Mesodermal cell (in vitro differentiated cells): ENCODE results near the gene SLC22A13.
"Not testable (repeated sequence)": the region's sequence is repeated elsewhere in the genome, so short reads cannot be mapped to it uniquely, and the experiment has no call there.

Experiments
- H3K27ac ChIP-seq: 2 replicates; pipeline ENCODE4 v1.7.0; 2013; ENCODE audit warnings: mild to moderate bottlenecking, low read depth, low read length, moderate library complexity; ENCODE audit not compliant: severe bottlenecking
- H3K36me3 ChIP-seq: 2 replicates; pipeline ENCODE4 v1.7.1; 2013; ENCODE audit warnings: mild to moderate bottlenecking, low read length, moderate library complexity; ENCODE audit not compliant: control insufficient read depth, insufficient read depth
- H3K4me1 ChIP-seq: one replicate; pipeline ENCODE4 v1.7.1; 2013; ENCODE audit warnings: mild to moderate bottlenecking, low read length; ENCODE audit not compliant: insufficient read depth, control insufficient read depth, poor library complexity, severe bottlenecking
- H3K4me3 ChIP-seq: 2 replicates; pipeline ENCODE4 v1.7.0; 2013; ENCODE audit warnings: low read length, control low read depth, mild to moderate bottlenecking; ENCODE audit not compliant: insufficient read depth, poor library complexity, severe bottlenecking; ENCODE audit errors: extremely low read depth
- H3K9me3 ChIP-seq: 2 replicates; pipeline ENCODE4 v1.7.1; 2013; ENCODE audit warnings: mild to moderate bottlenecking, low read length, moderate library complexity; ENCODE audit not compliant: control insufficient read depth
- WGBS, 2 experiments: methylation state at CpG; one replicate each; pipeline ENCODE4 v1.1.5; 2013; ENCODE audit warnings: missing lambda C conversion rate in 2 of 2; ENCODE audit not compliant: insufficient coverage in 2 of 2; 5-methylcytosine and 5-hydroxymethylcytosine counted together

Gene SLC22A13

GRCh38 chr3:38238416-38239008 lies 27.1 kb upstream of the SLC22A13 start:
- WGBS, 2 experiments: no CpG with 5 or more reads among the region's 2 CpGs
- Histone ChIP-seq H3K27ac (no peak overlapping the region), H3K4me1 (no peaks in the 10 kb centered on the region), H3K9me3 (no peaks in the 10 kb centered on the region), H3K36me3 (peaks cover 46% of the 10 kb centered on the region), H3K4me3 (no peak overlapping the region)

GRCh38 chr3:38242812-38243211 lies 22.8 kb upstream of the SLC22A13 start:
- H3K4me1 ChIP-seq, H3K9me3 ChIP-seq, H3K27ac ChIP-seq, H3K4me3 ChIP-seq: not testable (repeated sequence)
- WGBS, 2 experiments: 90 to 95% methylated on average over 2 to 4 of the region's 4 CpGs
- H3K36me3 ChIP-seq: peaks cover 28% of the 10 kb centered on the region

- Histone ChIP-seq H3K4me3 (no peak overlapping the region), H3K36me3 (peaks cover 42% of the 10 kb centered on the region), H3K4me1 (peaks cover 12% of the 10 kb centered on the region), H3K27ac (no peak overlapping the region), H3K9me3 (no peaks in the 10 kb centered on the region)
- 94 to 100% methylated on average over 2 of the region's 4 CpGs for WGBS, 2 experiments
These were observed 19.7 kb upstream of the SLC22A13 start for GRCh38 chr3:38245930-38246329.

GRCh38 chr3:38247366-38248035 lies 18.1 kb upstream of the SLC22A13 start:
- Histone ChIP-seq H3K4me3 (no peak overlapping the region), H3K27ac (peak overlapping the region; percentile 48), H3K36me3 (peaks cover 58% of the 10 kb centered on the region), H3K9me3 (no peaks in the 10 kb centered on the region), H3K4me1 (peaks cover 12% of the 10 kb centered on the region)

- H3K36me3 ChIP-seq: peaks cover 83% of the 10 kb centered on the region
- 100% methylated on average over 2 of the region's 2 CpGs; no CpG with 5 or more reads in 1 of the 2 experiments for WGBS, 2 experiments
These were observed 15.4 kb upstream of the SLC22A13 start for GRCh38 chr3:38250198-38250597.

GRCh38 chr3:38251197-38251596 lies 14.4 kb upstream of the SLC22A13 start:
- no peak overlapping the region for H3K4me3 ChIP-seq
- peaks cover 77% of the 10 kb centered on the region for H3K36me3 ChIP-seq
- H3K27ac ChIP-seq: no peak overlapping the region
- H3K9me3 ChIP-seq: no peaks in the 10 kb centered on the region
- WGBS, 2 experiments: 96 to 100% methylated on average over 3 to 4 of the region's 4 CpGs
- H3K4me1 ChIP-seq: peaks cover 12% of the 10 kb centered on the region

More at GRCh38 chr3:38250198-38250597, 15.4 kb upstream of the SLC22A13 start:
- H3K4me1 ChIP-seq: peaks cover 12% of the 10 kb centered on the region
- H3K27ac ChIP-seq: no peak overlapping the region
- no peaks in the 10 kb centered on the region for H3K9me3 ChIP-seq
- no peak overlapping the region for H3K4me3 ChIP-seq

GRCh38 chr3:38253704-38254103 lies 11.9 kb upstream of the SLC22A13 start:
- no peak overlapping the region for H3K4me3 ChIP-seq
- no peaks in the 10 kb centered on the region for H3K4me1 ChIP-seq
- no peak overlapping the region for H3K27ac ChIP-seq
- no peaks in the 10 kb centered on the region for H3K9me3 ChIP-seq
- peaks cover 62% of the 10 kb centered on the region for H3K36me3 ChIP-seq
- 100% methylated on average over 1 of the region's 4 CpGs; no CpG with 5 or more reads in 1 of the 2 experiments for WGBS, 2 experiments

GRCh38 chr3:38254872-38255271 lies 10.7 kb upstream of the SLC22A13 start:
- peaks cover 51% of the 10 kb centered on the region for H3K36me3 ChIP-seq
- H3K4me1 ChIP-seq: no peaks in the 10 kb centered on the region
- 100% methylated on average over 1 of the region's 2 CpGs for WGBS, 2 experiments
- H3K4me3 ChIP-seq: no peak overlapping the region
- no peaks in the 10 kb centered on the region for H3K9me3 ChIP-seq
- H3K27ac ChIP-seq: no peak overlapping the region

- no peaks in the 10 kb centered on the region for H3K9me3 ChIP-seq
- H3K4me1 ChIP-seq: no peaks in the 10 kb centered on the region
- no peak overlapping the region for H3K4me3 ChIP-seq
- no peak overlapping the region for H3K27ac ChIP-seq
- WGBS, 2 experiments: 100% methylated on average over 1 of the region's 1 CpG
- peaks cover 45% of the 10 kb centered on the region for H3K36me3 ChIP-seq
These were observed 10.0 kb upstream of the SLC22A13 start for GRCh38 chr3:38255627-38256026.

GRCh38 chr3:38257583-38257982 lies 8.0 kb upstream of the SLC22A13 start:
- H3K36me3 ChIP-seq: peaks cover 27% of the 10 kb centered on the region
- H3K4me3 ChIP-seq: no peak overlapping the region
- 100% methylated on average over 1 of the region's 1 CpG; no CpG with 5 or more reads in 1 of the 2 experiments for WGBS, 2 experiments
- H3K9me3 ChIP-seq: no peaks in the 10 kb centered on the region
- H3K4me1 ChIP-seq: no peaks in the 10 kb centered on the region
- H3K27ac ChIP-seq: no peak overlapping the region

- Histone ChIP-seq H3K36me3 (peaks cover 3% of the 10 kb centered on the region), H3K4me1 (peaks cover 5% of the 10 kb centered on the region), H3K9me3 (no peaks in the 10 kb centered on the region), H3K27ac (no peak overlapping the region), H3K4me3 (no peak overlapping the region)
- WGBS, 2 experiments: 80 to 100% methylated on average over 1 of the region's 2 CpGs
These were observed 5.1 kb upstream of the SLC22A13 start for GRCh38 chr3:38260474-38260873.
